ENCODE results near the gene TUT4. TPM values are rescaled to one million over a fixed set of nuclear protein-coding genes. Genes with fewer than 3 reads are reported as not detected.

The TUT4 gene
- total RNA-seq, 1 experiment from 2014 or later: 17.1 TPM

DNA sequence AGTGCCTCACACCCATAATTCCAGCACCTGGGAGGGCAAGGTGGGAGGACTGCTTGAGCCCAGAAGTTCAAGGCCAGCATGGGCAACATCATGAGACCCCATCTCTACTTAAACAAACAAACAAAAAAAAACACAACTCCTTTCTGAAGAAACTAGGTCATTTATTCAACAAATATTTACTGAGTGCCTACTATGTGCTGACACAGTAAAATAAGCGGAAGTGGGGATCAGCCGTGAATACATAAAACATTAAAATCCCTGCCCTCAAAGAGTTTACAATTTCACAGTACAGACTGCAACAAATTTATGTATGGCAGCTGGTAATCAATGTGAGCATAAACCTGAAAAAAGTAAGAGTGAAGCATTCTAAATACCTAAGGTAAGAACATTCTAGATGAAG, 65.3 kb downstream of the TUT4 start:
- no peak for DNase-seq (ENCODE audit: low spot score)

DNA sequence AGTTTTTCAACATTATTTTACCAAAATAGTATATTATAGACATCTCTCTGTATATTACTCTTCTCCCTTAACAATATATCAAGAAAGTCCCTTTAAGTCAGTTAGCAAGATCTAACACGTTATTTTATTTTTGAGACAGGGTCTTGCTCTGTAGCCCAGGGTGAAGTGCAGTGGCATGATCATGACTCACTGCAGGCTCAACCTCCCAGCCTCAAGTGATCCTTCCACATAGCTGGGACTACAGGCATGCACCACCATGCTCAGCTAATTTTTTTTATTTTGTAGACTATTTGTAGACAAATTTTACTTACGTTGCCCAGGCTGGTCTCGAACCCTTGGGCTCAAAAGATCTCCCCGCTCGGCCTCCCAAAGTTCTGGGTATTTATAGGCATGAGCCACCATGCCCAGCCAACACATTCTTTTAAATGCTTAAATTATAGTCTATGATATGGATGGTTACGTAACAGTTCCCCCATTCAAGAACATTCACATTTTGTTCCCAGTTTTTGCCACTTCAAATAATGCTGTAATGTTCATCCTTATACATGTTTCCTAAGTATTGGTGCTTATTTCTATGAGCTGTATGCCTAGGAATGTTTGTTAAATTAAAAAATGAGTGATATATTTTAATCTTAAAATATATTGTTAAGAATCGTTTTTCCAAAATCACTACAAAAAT, 70.4 kb downstream of the TUT4 start:
- in situ Hi-C loops (cut with HindIII; ENCODE audit: low sequenced_read_pairs): no loop called here

More for the DNA sequence above, 65.3 kb downstream of the TUT4 start:
- in situ Hi-C loops (cut with HindIII; ENCODE audit: low sequenced_read_pairs): no loop called here

DNA sequence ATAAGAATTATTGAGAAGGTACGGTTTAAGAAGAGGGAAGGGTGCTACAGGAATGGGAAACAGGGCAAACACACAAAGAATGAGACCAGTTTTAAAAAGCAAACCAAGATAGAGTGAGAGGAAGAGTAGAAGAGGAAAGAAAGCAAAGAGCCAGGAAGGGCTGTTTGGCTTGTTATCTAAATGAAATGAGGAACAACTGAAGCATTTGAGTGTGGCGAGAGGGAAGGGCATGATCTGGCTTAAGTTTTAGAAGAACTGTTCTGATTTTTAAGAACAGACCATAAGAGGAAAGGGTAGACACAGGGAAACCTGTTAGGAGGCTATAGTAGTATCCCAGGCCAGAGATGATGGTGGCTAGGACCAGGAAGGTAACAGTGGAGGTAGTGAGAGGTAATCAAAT, 73.8 kb downstream of the TUT4 start:
- DNase-seq (ENCODE audit: low spot score): no peak
- in situ Hi-C loops (cut with HindIII; ENCODE audit: low sequenced_read_pairs): no loop called here

More for the DNA sequence above, 70.4 kb downstream of the TUT4 start:
- DNase-seq (ENCODE audit: low spot score): no peak

DNA sequence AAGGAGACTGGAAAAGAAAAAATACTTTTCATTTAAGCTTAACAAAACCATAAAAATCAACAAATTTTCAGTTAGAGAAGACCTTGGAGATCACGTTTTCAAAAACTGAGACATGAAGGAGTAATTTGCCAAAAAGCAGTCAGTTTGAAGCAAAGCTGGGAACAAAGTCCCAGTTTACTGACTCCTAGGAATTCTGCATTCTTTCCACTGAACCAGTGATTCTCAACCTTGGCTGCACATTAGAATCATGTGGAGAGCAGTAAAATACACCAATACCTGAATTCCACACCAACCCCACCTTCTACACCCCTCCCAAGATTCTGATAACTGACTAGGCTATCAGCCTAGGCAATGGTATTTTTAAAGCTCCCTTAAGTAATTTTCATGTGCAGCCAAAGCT, 75.0 kb downstream of the TUT4 start:
- in situ Hi-C loops (cut with HindIII; ENCODE audit: low sequenced_read_pairs): no loop called here

DNA sequence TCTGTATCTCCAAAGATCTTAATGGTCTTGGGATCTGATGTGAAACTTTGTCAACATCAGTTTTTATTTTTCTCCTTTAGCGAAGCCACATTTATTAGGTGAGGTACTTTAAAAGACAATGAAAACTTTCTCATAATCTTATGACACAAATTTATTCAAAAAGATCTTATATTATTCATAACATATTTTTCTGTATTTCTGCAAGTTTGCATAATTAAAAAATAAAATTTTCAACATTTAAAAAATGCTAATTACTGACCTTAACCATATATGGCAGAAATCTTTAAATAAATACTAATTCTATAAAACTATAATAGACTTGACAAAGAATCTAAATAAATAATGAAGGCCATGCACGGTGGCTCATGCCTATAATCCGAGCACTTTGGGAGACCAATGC, 75.9 kb downstream of the TUT4 start:
- DNase-seq (ENCODE audit: low spot score): no peak
- in situ Hi-C loops (cut with HindIII; ENCODE audit: low sequenced_read_pairs): no loop called here

More for the DNA sequence above, 75.0 kb downstream of the TUT4 start:
- DNase-seq (ENCODE audit: low spot score): no peak

DNA sequence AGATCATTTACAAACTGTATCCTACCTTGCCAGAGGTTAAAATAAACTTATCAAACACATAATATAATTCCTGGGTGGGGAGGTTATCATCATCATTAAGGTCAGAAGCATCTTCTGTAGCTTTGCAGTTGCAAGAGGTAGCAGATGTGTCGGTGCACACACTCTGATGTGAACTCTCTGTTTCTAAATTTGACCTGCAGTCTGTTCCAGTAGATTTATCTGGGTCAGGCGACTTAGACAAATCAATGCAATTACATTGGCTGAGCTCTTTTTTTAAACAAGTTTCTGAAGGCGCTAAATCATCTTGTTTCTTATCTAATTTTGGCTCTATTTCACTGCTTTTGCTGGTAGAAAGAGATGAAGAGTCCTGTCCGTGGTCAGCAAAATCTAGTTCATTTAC, 78.1 kb downstream of the TUT4 start:
- peak; percentile 28 for DNase-seq (ENCODE audit: low spot score)
- in situ Hi-C loops (cut with HindIII; ENCODE audit: low sequenced_read_pairs): no loop called here

DNA sequence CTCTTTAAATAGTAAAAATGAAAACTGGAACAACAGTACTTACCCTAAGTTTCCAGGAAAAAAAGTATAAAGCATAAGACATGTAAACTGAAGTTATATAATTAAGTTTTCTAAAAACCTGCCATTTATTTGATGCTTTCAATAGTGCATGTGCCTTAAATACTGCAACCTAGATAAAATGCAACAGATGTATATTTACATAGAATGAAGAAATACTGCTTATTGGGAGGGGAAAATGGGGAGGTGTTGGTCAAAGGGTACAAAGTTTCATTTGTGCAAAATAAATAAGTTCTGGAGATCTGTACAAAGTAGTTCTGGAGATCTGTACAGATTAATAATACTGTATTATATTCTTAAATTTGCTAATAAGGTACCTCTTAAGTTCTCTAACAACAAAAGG, 79.9 kb downstream of the TUT4 start:
- no peak for DNase-seq (ENCODE audit: low spot score)
- in situ Hi-C loops (cut with HindIII; ENCODE audit: low sequenced_read_pairs): no loop called here

DNA sequence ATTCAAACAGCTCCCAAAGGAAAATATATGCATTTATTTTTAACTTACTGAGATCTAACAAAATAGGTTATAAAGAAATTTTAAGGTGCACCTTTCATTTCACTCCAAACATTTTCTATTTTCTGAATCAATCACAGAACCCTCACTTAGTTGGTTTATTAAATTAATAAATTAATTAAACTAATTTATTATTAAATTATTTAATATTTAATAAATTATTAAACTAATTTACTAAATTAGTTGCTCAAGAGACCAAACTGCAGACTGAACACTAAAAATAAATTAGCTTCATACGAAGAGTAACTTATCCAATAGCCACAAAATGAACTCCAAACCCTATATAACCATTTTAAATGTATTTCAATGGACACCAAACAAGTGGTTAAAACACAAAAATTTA, 80.5 kb downstream of the TUT4 start:
- in situ Hi-C loops (cut with HindIII; ENCODE audit: low sequenced_read_pairs): no loop called here

DNA sequence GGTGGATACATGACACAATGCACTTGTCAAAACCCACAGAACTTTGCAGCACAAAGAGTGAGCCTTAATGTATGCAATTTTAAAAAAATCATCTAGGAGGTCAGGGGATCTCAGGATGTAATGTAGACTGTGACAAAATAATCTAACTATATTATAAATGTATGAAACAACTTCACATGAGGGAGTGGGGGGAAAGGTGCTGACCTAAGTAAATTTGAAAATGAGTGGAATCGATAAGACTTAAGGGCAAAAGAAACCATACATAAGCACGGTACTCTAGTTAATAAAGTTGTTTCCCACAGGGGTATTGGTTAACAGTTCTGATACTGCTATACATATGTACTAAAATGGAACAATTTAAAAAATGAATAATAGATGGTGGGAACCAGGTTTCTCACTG, 83.8 kb downstream of the TUT4 start:
- in situ Hi-C loops (cut with HindIII; ENCODE audit: low sequenced_read_pairs): no loop called here
- DNase-seq (ENCODE audit: low spot score): no peak

More for the DNA sequence above, 80.5 kb downstream of the TUT4 start:
- DNase-seq (ENCODE audit: low spot score): no peak

DNA sequence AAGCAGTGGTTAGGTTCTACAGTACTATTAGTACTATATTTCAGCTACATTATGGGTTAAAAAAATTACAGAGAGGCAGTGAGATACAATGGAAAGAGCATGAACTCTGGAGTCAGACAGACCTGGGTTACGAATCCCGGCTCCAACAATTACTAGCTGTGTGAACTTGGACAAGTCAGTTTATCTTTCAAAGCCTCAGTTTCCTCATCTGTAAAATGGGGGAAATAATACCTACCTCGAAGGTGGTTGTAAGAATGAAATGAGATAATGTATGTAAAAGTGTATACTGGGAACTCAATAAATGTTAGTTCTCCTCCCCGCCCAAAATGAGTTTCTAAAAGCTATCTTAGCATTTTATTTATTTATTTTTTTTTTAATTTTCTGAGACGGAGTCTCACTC, 89.0 kb downstream of the TUT4 start:
- in situ Hi-C loops (cut with HindIII; ENCODE audit: low sequenced_read_pairs): no loop called here

DNA sequence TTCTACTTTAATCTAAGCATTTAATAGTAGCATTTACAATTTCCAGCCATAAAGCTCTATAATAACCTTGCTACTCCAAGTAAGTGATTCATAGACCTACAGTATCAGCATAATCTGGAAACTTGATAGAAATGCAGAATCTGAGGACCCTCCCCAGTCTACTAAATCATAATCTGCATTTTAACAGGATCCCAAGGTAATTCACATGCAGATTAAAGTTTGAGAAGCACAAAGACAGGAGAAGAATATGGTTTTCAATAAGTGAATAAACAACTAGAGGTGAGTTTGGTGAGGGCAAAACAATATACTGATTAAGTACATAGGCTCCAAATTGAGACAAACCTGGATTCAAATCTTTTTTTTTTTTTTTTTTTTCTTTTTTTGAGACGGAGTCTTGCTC, 91.1 kb downstream of the TUT4 start:
- in situ Hi-C loops (cut with HindIII; ENCODE audit: low sequenced_read_pairs): no loop called here
- DNase-seq (ENCODE audit: low spot score): no peak

More for the DNA sequence above, 89.0 kb downstream of the TUT4 start:
- no peak for DNase-seq (ENCODE audit: low spot score)

DNA sequence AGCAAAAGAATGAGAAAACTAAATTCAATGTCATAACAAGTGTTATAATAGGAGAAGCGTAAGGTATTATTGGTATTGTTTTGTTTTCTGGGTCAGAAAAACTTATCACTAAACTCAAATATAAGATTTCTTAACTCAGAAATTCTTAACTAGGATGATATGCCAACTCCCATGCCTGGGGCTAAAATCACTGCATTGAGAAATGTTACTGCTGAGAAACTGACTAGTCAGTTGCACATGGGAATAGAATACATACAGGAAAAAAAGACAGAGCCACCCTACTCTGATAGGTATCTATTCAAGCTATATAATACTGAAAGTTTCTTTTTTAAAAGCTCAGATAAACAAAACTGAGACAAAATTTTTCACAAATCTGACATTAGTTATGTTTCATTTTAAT, 92.2 kb downstream of the TUT4 start:
- in situ Hi-C loops (cut with HindIII; ENCODE audit: low sequenced_read_pairs): no loop called here

DNA sequence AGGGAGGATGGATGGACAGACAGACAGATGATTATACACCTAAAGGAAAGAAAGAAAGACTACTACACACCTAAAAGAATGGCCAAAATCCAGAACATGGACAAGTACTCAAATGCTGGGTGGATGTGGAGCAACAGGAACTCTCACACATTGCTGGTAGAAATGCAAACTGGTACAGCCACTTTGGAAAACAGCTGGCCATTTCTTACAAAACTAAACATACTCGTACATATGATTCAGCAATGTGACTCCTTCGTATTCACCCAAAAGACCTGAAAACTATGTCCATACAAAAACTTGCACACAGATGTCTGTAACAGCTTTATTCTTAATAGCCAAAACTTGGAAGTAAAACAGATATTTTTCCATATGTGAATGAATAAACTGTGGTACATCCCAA, 97.2 kb downstream of the TUT4 start:
- in situ Hi-C loops (cut with HindIII; ENCODE audit: low sequenced_read_pairs): no loop called here
- DNase-seq (ENCODE audit: low spot score): no peak

More for the DNA sequence above, 92.2 kb downstream of the TUT4 start:
- no peak for DNase-seq (ENCODE audit: low spot score)

DNA sequence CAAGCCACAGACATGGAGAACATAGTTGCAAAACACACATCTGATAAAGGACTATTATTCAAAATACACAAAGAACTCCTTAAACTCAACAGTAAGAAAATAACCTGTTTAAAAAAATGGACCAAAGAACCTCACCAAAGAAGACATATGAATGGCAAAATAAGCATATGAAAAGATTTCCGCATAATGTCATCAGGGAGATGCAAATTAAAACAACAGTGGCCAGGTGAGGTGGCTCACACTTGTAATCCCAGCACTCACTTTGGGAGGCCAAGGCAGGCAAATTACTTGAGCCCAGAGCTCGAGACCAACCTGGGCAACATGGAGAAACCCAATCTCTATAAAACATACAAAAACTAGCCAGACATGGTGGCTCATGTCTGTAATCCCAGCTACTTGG, 98.1 kb downstream of the TUT4 start:
- in situ Hi-C loops (cut with HindIII; ENCODE audit: low sequenced_read_pairs): no loop called here
- DNase-seq (ENCODE audit: low spot score): no peak

DNA sequence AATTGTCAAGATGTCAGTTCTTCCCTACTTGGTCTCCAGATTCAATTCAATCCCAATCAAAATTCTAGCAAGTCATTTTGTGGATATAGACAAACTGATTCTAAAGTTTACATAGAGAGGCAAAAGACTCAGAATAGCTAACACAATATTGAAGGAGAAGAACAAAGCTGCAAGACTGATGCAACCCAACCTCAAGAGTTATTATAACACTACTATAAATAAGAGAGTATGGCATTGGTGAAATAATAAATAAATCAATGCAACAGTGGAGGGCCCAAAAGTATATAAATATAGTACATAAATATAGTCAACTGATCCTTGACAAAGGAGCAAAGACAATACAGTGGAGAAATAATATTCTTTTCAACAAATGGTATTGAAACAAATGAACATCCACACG, 98.8 kb downstream of the TUT4 start:
- DNase-seq (ENCODE audit: low spot score): no peak
- in situ Hi-C loops (cut with HindIII; ENCODE audit: low sequenced_read_pairs): no loop called here

DNA sequence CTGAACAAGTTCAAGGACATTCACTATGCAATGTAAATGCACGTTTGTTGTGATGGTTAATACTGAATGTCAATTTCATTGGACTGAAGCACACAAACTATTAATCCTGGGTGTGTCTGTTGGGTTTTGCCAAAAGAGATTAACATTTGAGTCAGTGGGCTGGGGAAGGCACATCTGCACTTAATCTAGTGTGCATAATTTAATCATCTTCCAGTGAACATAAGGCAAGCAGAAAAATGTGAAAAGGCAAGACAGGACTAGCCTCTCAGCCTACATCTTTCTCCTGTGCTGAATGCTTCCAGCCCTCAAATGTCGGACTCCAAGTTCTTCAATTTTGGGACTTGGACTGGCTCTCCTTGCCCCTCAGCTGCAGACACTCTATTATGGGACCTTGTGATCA, 108.4 kb downstream of the TUT4 start:
- in situ Hi-C loops (cut with HindIII; ENCODE audit: low sequenced_read_pairs): no loop called here
- DNase-seq (ENCODE audit: low spot score): no peak

DNA sequence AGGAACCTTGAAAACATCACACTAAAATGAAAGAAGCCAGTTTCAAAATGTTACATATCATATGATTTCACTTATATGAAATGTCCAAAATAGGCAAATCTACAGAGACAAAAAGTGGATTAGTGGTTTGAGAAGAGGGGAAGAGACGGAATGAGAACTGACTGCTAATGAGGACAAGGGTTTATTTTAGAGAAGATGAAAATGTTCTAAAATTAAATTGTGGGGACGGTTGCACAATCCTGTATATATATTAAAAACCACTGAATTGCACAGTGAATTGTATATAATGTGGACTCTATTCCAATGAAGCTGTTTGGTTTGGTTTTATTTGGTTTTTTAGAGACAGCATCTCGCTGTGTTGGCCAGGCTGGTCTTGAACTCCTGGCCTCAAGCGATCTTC, 112.9 kb downstream of the TUT4 start:
- in situ Hi-C loops (cut with HindIII; ENCODE audit: low sequenced_read_pairs): no loop called here

DNA sequence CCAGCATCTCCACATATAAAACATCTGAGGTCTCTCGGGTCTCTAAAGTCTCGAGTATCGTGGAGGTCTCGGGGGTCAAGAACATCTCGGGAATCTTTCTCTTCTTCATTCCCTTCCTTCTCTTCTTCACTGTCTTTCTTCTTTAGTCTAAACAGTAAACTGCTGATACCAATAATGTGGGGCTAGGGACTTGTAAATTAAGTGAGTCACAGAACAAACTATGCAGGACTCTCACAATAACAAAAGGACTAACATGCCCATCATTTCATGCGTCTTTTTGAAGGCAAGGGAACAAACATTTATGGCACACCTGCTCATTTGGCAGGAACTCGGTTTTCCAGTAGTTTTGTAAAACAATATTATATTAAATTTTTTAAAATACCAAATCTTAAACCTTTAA, 116.1 kb downstream of the TUT4 start:
- in situ Hi-C loops (cut with HindIII; ENCODE audit: low sequenced_read_pairs): no loop called here
- DNase-seq (ENCODE audit: low spot score): no peak

More for the DNA sequence above, 112.9 kb downstream of the TUT4 start:
- DNase-seq (ENCODE audit: low spot score): no peak

DNA sequence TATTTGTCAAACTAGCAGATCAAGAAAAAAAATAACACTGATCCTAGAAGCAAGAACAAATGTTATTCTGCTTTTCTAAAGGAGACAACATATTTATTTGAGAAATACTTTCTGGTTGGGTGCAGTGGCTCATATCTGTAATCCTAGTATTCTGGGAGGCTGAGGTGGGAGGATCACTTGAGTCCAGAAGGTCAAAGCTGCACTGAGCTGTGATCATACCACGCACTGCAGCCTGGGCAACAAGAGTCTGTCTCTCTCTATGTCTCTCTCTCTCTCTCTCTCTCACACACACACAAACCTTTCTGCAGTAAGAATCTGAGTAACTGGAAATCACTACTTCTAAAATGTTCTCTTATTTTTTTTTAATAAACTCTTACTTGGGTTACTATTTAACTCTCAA, 117.2 kb downstream of the TUT4 start:
- no peak for DNase-seq (ENCODE audit: low spot score)
- in situ Hi-C loops (cut with HindIII; ENCODE audit: low sequenced_read_pairs): no loop called here

DNA sequence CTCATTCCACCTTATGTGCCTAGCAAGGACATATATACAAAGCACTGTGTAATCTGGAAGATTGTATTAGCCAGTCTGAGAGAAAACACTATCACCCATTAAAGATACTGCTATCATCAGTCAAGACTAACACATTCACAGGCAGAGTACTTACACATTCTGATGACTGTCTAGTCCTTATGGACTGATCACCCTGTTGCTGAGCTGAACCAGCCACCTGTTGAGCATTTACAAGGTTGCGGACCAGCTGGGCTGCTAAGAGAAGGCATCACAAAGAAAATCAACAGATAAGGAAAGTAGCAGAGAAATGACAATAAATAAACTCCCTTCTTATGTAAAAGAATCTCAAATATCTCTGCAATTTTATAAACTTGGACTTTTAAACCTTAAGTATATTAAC, 117.7 kb downstream of the TUT4 start:
- DNase-seq (ENCODE audit: low spot score): no peak
- in situ Hi-C loops (cut with HindIII; ENCODE audit: low sequenced_read_pairs): no loop called here

DNA sequence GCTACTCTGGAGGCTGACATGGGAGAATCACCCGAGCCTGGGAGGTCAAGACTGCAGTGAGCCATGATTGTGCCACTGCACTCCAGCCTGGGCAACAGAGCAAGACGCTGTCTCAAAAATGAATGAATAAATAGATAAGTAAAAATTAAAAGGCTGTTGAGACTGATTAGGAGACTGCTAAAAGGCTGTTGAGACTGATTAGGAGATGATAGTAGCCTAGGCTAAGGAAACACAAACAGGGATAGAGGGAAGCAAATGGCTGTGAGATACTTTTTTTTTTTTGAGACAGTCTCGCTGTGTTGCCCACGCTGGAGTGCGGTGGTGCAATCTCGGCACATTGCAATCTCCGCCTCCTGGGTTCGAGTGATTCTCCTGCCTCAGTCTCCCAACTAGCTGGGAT, 120.1 kb downstream of the TUT4 start:
- in situ Hi-C loops (cut with HindIII; ENCODE audit: low sequenced_read_pairs): no loop called here
- DNase-seq (ENCODE audit: low spot score): no peak

DNA sequence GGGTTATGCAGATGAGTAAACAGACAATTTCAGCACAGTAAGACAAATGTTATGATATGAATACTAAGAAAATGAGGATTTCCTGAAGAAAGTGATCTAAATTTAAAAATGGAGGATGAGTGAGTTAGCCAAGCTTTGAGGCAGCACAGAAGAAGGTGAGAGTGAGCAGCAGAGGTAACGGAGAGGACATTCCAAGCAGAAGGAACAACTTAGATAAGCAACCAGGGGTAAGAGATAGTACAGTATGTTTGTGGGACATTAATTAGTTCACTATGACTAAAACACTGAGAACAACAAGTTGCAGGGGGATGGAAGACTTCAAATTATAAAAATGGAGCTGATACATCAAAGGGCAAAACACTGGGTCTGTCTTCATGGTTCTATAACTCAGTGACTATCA, 125.7 kb downstream of the TUT4 start:
- in situ Hi-C loops (cut with HindIII; ENCODE audit: low sequenced_read_pairs): no loop called here

More for the DNA sequence above, 125.7 kb downstream of the TUT4 start:
- no peak for DNase-seq (ENCODE audit: low spot score)

Measured in G401 (cell line).